Stimulated activated CD8-positive, alpha-beta memory T cell treated with anti-CD3 and anti-CD28 coated beads, Interleukin-15, amount 100 ng/mL, for 4 hours (primary cell): Measurements from ENCODE around the gene RSF1.

Experiments used
- DNase-seq, 2 donors: peaks; one replicate each; pipeline ENCODE4 v3.0.0-alpha.2; 2020; ENCODE audit warnings: low read depth in 2 of 2

The RSF1 gene

GRCh38 chr11:77813256-77813655 lies 7.3 kb downstream of the RSF1 start:
- DNase-seq: no peak

- no peak for DNase-seq
Measured at GRCh38 chr11:77806993-77807392, 13.5 kb downstream of the RSF1 start.

GRCh38 chr11:77806415-77806814 lies 14.1 kb downstream of the RSF1 start:
- no peak for DNase-seq

- no peak for DNase-seq
Measured at GRCh38 chr11:77801477-77801876, 19.0 kb downstream of the RSF1 start.

GRCh38 chr11:77800449-77800848 lies 20.1 kb downstream of the RSF1 start:
- no peak for DNase-seq

GRCh38 chr11:77799338-77799737 lies 21.2 kb downstream of the RSF1 start:
- DNase-seq: no peak

GRCh38 chr11:77793972-77794371 lies 26.6 kb downstream of the RSF1 start:
- DNase-seq: no peak

- no peak for DNase-seq
Measured at GRCh38 chr11:77791301-77791700, 29.2 kb downstream of the RSF1 start.

- DNase-seq: no peak
Measured at GRCh38 chr11:77789731-77790476, 30.6 kb downstream of the RSF1 start.

GRCh38 chr11:77789061-77789730 lies 31.3 kb downstream of the RSF1 start:
- no peak for DNase-seq

- DNase-seq: no peak
Measured at GRCh38 chr11:77784572-77784971, 36.0 kb downstream of the RSF1 start.

GRCh38 chr11:77783025-77783424 lies 37.5 kb downstream of the RSF1 start:
- no peak for DNase-seq

GRCh38 chr11:77779935-77780334 lies 40.6 kb downstream of the RSF1 start:
- no peak for DNase-seq

- DNase-seq: no peak
Measured at GRCh38 chr11:77778549-77778948, 42.0 kb downstream of the RSF1 start.

GRCh38 chr11:77778118-77778517 lies 42.4 kb downstream of the RSF1 start:
- no peak for DNase-seq

- no peak for DNase-seq
Measured at GRCh38 chr11:77776455-77776854, 44.1 kb downstream of the RSF1 start.

- DNase-seq: no peak
Measured at GRCh38 chr11:77775936-77776335, 44.6 kb downstream of the RSF1 start.

- no peak for DNase-seq
Measured at GRCh38 chr11:77771135-77771534, 49.4 kb downstream of the RSF1 start.

- DNase-seq: no peak
Measured at GRCh38 chr11:77770629-77771028, 49.9 kb downstream of the RSF1 start.

- no peak for DNase-seq
Measured at GRCh38 chr11:77762426-77762825, 58.1 kb downstream of the RSF1 start.

GRCh38 chr11:77761491-77761890 lies 59.0 kb downstream of the RSF1 start:
- DNase-seq: no peak

- no peak for DNase-seq
Measured at GRCh38 chr11:77758331-77758730, 62.2 kb downstream of the RSF1 start.

- DNase-seq: no peak
Measured at GRCh38 chr11:77753230-77753629, 67.3 kb downstream of the RSF1 start.

GRCh38 chr11:77752516-77752915 lies 68.0 kb downstream of the RSF1 start:
- DNase-seq: no peak
